ENCODE data around the gene FAM20B. TPM values are rescaled to one million over a fixed set of nuclear protein-coding genes. Genes with fewer than 3 reads are reported as not detected.
"Not testable (repeated sequence)": the region's sequence is repeated elsewhere in the genome, so short reads cannot be mapped to it uniquely, and the experiment has no call there.

The FAM20B gene
- total and polyA plus RNA-seq, 2 donors, result 11.3 to 11.8 TPM

DNA sequence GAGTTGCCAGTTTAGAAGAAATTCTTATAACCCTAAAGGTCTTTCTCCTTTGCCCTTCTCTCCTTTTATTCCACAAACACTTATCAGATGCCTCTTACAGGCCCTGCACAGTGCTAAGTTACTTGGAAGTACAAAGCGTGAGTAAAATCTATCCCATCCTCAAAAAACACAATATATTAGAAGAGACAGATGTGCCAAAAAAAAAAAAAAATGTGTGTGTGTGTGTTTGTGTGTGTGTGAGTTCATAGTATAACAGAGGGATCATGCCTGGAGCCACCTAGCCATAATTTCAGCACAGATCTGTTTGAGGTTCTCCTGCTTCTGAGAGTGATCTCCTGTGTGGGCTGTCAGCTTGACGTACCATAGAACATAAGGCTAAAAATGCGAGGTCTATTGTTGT, 5.0 kb downstream of the FAM20B start:
- no peaks in the 10 kb centered on the region for H3K27me3 ChIP-seq (ENCODE audit: control insufficient read depth in 2 of 2, insufficient read depth in 1 of 2, low read length in 1 of 2)
- no peaks in the 10 kb centered on the region for H3K9me3 ChIP-seq (ENCODE audit: control insufficient read depth in 2 of 2, insufficient read depth in 1 of 2, low read length in 1 of 2)
- H3K27ac ChIP-seq (ENCODE audit: low read depth in 1 of 2, low read length in 1 of 2), result no peak overlapping the region
- DNase-seq (ENCODE audit: low read depth in 6 of 9, low spot score in 9 of 9), result no peak
- H3K4me3 ChIP-seq (ENCODE audit: low read length in 2 of 2), result no peak overlapping the region
- peaks cover 8 to 18% of the 10 kb centered on the region in 2 donors for H3K4me1 ChIP-seq (ENCODE audit: control insufficient read depth in 2 of 2, insufficient read depth in 2 of 2, low read length in 2 of 2)
- no peaks in the 10 kb centered on the region for H3K36me3 ChIP-seq (ENCODE audit: control insufficient read depth in 2 of 2, insufficient read depth in 2 of 2, low read length in 1 of 2)
- 85% methylated on average over 3 of the region's 3 CpGs for WGBS

DNA sequence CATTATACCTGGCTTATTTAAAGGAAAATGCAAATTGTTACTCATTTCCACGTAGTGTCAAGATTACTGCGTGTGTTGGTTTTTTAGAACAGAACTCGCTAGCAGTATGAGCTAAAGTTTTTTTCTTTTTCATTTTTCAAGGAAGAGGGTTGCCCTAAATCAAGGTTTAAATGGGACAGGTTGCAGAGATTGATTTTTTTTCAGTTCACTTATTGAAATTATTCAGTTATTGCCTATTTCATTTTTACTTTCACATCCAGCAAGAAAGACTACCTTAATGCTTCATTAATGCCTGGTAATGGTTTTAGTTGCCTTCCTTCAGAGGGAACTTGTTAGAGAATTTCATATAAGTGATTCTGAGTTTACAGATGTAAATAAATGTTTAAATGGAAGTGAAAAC, 5.6 kb downstream of the FAM20B start:
- H3K27ac ChIP-seq (ENCODE audit: low read depth in 1 of 2, low read length in 1 of 2), result no peak overlapping the region
- no peak for DNase-seq (ENCODE audit: low read depth in 6 of 9, low spot score in 9 of 9)
- H3K4me1 ChIP-seq (ENCODE audit: control insufficient read depth in 2 of 2, insufficient read depth in 2 of 2, low read length in 2 of 2), result peaks cover 8 to 18% of the 10 kb centered on the region in 2 donors
- no peaks in the 10 kb centered on the region for H3K27me3 ChIP-seq (ENCODE audit: control insufficient read depth in 2 of 2, insufficient read depth in 1 of 2, low read length in 1 of 2)
- H3K4me3 ChIP-seq (ENCODE audit: low read length in 2 of 2), result no peak overlapping the region
- WGBS, result 97% methylated on average over 3 of the region's 3 CpGs
- no peaks in the 10 kb centered on the region for H3K9me3 ChIP-seq (ENCODE audit: control insufficient read depth in 2 of 2, insufficient read depth in 1 of 2, low read length in 1 of 2)
- no peaks in the 10 kb centered on the region for H3K36me3 ChIP-seq (ENCODE audit: control insufficient read depth in 2 of 2, insufficient read depth in 2 of 2, low read length in 1 of 2)

DNA sequence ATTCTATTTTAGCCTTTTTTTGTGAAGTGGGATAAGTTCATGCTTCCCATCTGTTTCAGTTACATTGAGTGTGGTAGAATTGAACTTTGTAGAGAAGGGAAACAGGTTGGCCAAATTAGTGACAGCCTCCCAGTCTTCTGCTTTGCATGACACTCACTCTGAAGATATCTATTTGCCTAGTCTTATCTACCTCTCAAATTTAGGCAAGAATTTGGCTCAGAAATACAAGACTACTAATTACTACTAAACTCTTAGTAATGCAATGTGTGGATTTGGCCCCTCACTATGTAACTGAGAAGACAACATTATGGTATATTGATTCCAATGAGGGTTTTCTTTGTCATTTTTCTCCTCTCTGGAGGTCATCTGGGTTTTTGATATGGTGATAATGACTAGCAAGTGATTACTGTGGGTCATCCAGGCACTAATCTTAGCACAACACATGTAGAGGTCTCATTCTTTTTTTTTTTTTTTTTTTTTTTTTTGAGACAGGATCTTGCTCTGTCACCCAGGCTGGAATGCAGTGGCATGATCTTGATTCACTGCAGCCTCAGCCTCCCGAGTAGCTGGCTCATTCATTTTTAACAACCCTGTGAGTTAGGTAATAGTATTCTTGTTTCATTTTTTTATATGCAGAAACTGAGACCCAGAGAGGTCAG, 6.3 kb downstream of the FAM20B start:
- no peak overlapping the region for H3K27ac ChIP-seq (ENCODE audit: low read depth in 1 of 2, low read length in 1 of 2)

DNA sequence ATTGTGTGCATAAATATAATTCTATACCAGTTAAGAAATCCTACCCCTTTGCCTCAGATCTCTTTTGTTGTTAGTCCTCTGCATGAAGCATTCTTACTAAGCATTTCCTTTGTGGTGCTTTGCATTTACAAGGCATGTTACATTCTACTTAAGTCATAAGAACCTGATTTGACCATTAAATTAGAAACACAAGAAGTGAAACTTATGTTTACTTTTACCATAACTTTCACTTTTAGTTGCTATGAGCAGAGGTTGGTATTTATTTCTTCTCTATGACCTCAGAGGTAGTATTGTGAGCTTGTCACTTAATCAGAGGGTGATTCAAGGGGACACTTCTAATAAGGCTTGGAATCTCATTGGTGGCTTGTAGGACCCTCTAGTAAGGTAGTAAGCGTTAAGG, 9.0 kb downstream of the FAM20B start:
- Histone ChIP-seq H3K4me3 (ENCODE audit: low read length in 2 of 2) (no peak overlapping the region), H3K27ac (ENCODE audit: low read depth in 1 of 2, low read length in 1 of 2) (peak overlapping the region in 1 of 2 donors; percentile 61), H3K9me3 (ENCODE audit: control insufficient read depth in 2 of 2, insufficient read depth in 1 of 2, low read length in 1 of 2) (no peaks in the 10 kb centered on the region), H3K27me3 (ENCODE audit: control insufficient read depth in 2 of 2, insufficient read depth in 1 of 2, low read length in 1 of 2) (no peaks in the 10 kb centered on the region), H3K4me1 (ENCODE audit: control insufficient read depth in 2 of 2, insufficient read depth in 2 of 2, low read length in 2 of 2) (peaks cover 6 to 16% of the 10 kb centered on the region in 2 donors), H3K36me3 (ENCODE audit: control insufficient read depth in 2 of 2, insufficient read depth in 2 of 2, low read length in 1 of 2) (no peaks in the 10 kb centered on the region)
- peak in 1 of 9 donors; percentile 40 for DNase-seq (ENCODE audit: low read depth in 6 of 9, low spot score in 9 of 9)
- 79% methylated on average over 1 of the region's 1 CpG for WGBS

More for the DNA sequence above, 6.3 kb downstream of the FAM20B start:
- H3K36me3 ChIP-seq (ENCODE audit: control insufficient read depth in 2 of 2, insufficient read depth in 2 of 2, low read length in 1 of 2), result no peaks in the 10 kb centered on the region
- no peak overlapping the region for H3K4me3 ChIP-seq (ENCODE audit: low read length in 2 of 2)
- no peaks in the 10 kb centered on the region for H3K27me3 ChIP-seq (ENCODE audit: control insufficient read depth in 2 of 2, insufficient read depth in 1 of 2, low read length in 1 of 2)
- WGBS, result 90% methylated on average over 1 of the region's 1 CpG
- H3K9me3 ChIP-seq (ENCODE audit: control insufficient read depth in 2 of 2, insufficient read depth in 1 of 2, low read length in 1 of 2), result no peaks in the 10 kb centered on the region
- DNase-seq (ENCODE audit: low read depth in 6 of 9, low spot score in 9 of 9), result no peak
- H3K4me1 ChIP-seq (ENCODE audit: control insufficient read depth in 2 of 2, insufficient read depth in 2 of 2, low read length in 2 of 2), result peaks cover 4 to 16% of the 10 kb centered on the region in 2 donors

DNA sequence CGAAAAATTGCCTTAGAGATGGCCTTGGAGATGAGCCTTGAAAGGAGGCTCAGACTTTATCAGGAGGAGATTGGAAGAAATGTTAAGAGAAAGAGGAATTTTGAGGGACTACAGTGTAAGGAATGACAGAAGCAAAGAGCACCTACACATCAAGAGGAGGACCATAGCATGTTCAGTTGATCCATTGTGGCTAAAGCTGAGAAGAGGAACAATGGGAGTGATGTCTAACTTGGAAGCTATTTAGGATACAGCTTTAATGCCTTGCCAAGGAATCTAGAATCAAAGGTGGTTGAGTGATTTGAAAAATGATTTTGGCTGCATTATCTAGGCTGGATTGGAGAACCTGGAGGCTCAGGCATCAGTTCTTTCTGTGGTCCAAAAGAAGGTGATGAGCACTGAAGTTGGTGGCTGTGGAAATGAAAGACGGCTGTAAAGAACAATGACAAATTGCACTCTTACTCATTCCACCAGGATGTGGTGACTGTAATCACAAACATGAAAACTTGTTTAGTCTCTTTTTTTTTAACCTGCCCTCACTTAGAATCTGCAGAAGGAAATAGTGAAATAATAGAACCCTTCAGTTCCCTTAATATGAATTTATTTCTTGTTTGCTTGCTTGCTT, 11.3 kb downstream of the FAM20B start:
- peaks cover under 1 to 1% of the 10 kb centered on the region in 2 donors for H3K9me3 ChIP-seq (ENCODE audit: control insufficient read depth in 2 of 2, insufficient read depth in 1 of 2, low read length in 1 of 2)
- peak in 1 of 9 donors; percentile 47 for DNase-seq (ENCODE audit: low read depth in 6 of 9, low spot score in 9 of 9)
- no peaks in the 10 kb centered on the region for H3K36me3 ChIP-seq (ENCODE audit: control insufficient read depth in 2 of 2, insufficient read depth in 2 of 2, low read length in 1 of 2)
- H3K4me1 ChIP-seq (ENCODE audit: control insufficient read depth in 2 of 2, insufficient read depth in 2 of 2, low read length in 2 of 2), result peaks cover 6 to 16% of the 10 kb centered on the region in 2 donors
- no peak overlapping the region for H3K4me3 ChIP-seq (ENCODE audit: low read length in 2 of 2)
- no peak overlapping the region for H3K27ac ChIP-seq (ENCODE audit: low read depth in 1 of 2, low read length in 1 of 2)
- 76% methylated on average over 2 of the region's 2 CpGs for WGBS
- H3K27me3 ChIP-seq (ENCODE audit: control insufficient read depth in 2 of 2, insufficient read depth in 1 of 2, low read length in 1 of 2), result no peaks in the 10 kb centered on the region

DNA sequence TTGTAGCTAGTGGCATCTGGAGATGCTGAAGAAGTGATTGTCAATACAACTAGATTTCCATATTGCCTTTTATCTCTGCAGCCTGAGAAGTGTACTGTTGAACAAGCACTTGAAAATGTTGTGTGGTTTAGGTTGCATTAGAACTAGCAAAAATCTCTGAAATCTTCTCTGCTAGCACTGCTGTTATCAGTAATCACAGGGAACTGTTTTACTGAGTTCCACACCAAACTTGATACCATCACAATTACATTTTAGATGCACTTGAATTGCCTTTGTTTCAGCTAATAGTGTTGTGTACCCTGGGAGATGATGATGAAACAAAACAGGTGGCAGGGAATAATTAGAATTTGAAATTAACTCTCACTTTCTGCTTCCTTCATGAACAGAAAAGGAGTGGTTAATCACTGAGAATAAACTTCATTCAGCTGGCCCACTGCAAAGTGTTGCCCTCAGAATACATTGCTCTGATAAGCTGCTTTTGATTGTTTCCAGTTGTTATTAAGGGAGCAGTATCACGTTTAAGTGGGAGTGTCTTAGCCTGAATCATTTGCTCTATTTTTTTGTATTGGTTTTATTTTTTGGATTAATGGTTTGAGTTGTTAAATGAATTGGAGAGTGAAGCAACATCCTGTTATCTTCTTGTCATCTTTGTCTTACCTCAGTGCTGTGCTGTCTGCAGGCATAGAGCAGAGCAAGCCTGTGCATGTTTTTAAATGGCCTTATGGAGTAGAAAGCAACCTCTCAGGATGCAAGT, 13.0 kb downstream of the FAM20B start:
- H3K4me3 ChIP-seq (ENCODE audit: low read length in 2 of 2), result no peak overlapping the region
- no peaks in the 10 kb centered on the region for H3K27me3 ChIP-seq (ENCODE audit: control insufficient read depth in 2 of 2, insufficient read depth in 1 of 2, low read length in 1 of 2)
- peak in 1 of 9 donors; percentile 28 for DNase-seq (ENCODE audit: low read depth in 6 of 9, low spot score in 9 of 9)
- H3K36me3 ChIP-seq (ENCODE audit: control insufficient read depth in 2 of 2, insufficient read depth in 2 of 2, low read length in 1 of 2), result no peaks in the 10 kb centered on the region
- 86% methylated on average over 1 of the region's 1 CpG for WGBS
- H3K9me3 ChIP-seq (ENCODE audit: control insufficient read depth in 2 of 2, insufficient read depth in 1 of 2, low read length in 1 of 2), result peaks cover 2 to 13% of the 10 kb centered on the region in 2 donors
- peaks cover 6 to 16% of the 10 kb centered on the region in 2 donors for H3K4me1 ChIP-seq (ENCODE audit: control insufficient read depth in 2 of 2, insufficient read depth in 2 of 2, low read length in 2 of 2)
- H3K27ac ChIP-seq (ENCODE audit: low read depth in 1 of 2, low read length in 1 of 2), result no peak overlapping the region

- H3K27ac ChIP-seq (ENCODE audit: low read depth in 1 of 2, low read length in 1 of 2); H3K4me1 ChIP-seq (ENCODE audit: control insufficient read depth in 2 of 2, insufficient read depth in 2 of 2, low read length in 2 of 2); H3K4me3 ChIP-seq (ENCODE audit: low read length in 2 of 2); DNase-seq (ENCODE audit: low read depth in 6 of 9, low spot score in 9 of 9); H3K36me3 ChIP-seq (ENCODE audit: control insufficient read depth in 2 of 2, insufficient read depth in 2 of 2, low read length in 1 of 2); H3K27me3 ChIP-seq (ENCODE audit: control insufficient read depth in 2 of 2, insufficient read depth in 1 of 2, low read length in 1 of 2): not testable (repeated sequence)
- 96% methylated on average over 6 of the region's 9 CpGs for whole genome bisulfite sequencing
- peaks cover 2 to 13% of the 10 kb centered on the region in 2 donors for H3K9me3 ChIP-seq (ENCODE audit: control insufficient read depth in 2 of 2, insufficient read depth in 1 of 2, low read length in 1 of 2)
Observed at GRCh38 chr1:179039502-179040174, 13.9 kb downstream of the FAM20B start.

GRCh38 chr1:179040175-179040551, 14.5 kb downstream of the FAM20B start:
- H3K36me3 ChIP-seq (ENCODE audit: control insufficient read depth in 2 of 2, insufficient read depth in 2 of 2, low read length in 1 of 2); H3K4me3 ChIP-seq (ENCODE audit: low read length in 2 of 2); H3K4me1 ChIP-seq (ENCODE audit: control insufficient read depth in 2 of 2, insufficient read depth in 2 of 2, low read length in 2 of 2); H3K27ac ChIP-seq (ENCODE audit: low read depth in 1 of 2, low read length in 1 of 2); DNase-seq (ENCODE audit: low read depth in 6 of 9, low spot score in 9 of 9); H3K27me3 ChIP-seq (ENCODE audit: control insufficient read depth in 2 of 2, insufficient read depth in 1 of 2, low read length in 1 of 2): not testable (repeated sequence)
- 97% methylated on average over 27 of the region's 27 CpGs for WGBS
- peaks cover 2 to 13% of the 10 kb centered on the region in 2 donors for H3K9me3 ChIP-seq (ENCODE audit: control insufficient read depth in 2 of 2, insufficient read depth in 1 of 2, low read length in 1 of 2)

All from thymus (tissue), 11 donors.